GM12878 (cell line): ENCODE measurements around the gene SNX17.

Experiments
- KLF5 ChIP-seq: fragments of 450-650 bp; IDR thresholded peaks from 2 replicates; pipeline ENCODE4 v1.6.1; 2014; ENCODE audit warnings: mild to moderate bottlenecking; ENCODE audit not compliant: partially characterized antibody
- RCOR1 ChIP-seq: conservative IDR thresholded peaks from 2 replicates; pipeline ENCODE4 v1.6.1; 2012; ENCODE audit warnings: low read depth, low read length, improper control_type of control experiment
- ZNF274 ChIP-seq: IDR thresholded peaks from one replicate; pipeline ENCODE4 v1.8.0; 2011; ENCODE audit not compliant: insufficient read length, insufficient read depth

DNA sequence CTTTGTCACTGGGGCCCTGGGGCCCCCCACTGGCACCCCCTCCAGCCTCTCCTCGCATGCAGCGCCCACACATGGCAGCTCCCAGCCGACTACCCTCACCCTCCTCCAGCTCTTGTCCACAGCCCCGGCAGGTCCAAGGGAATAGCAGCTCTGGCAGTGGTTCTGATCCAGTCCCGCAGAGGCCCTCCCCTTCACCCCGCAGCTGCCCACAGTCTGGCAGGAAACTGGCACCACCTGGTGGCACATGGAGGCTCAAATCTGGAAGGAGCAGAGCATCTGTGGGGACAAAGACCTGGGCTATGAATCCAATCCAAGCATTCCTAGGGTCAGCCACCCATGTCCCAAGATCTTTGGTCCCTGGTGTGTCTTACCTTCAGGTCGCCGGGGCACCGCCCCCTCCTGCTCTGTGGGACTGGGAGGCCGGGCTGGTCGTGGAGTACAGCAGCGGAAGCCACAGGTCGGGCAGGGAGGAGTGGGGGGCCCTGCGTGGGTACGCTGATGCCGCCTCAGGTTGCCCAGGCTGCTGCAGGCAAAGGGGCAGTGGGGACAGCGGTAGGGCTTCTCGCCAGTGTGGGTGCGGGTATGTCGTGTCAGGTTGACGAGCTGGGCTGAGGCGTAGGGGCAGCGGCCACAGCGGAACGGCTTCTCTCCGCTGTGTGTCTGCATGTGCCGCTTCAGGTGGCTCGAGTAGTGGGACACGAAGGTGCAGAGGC, 7.8 kb downstream of the SNX17 start:
- TF ChIP-seq RCOR1: no peak
- TF ChIP-seq KLF5: no peak
- no peak for TF ChIP-seq ZNF274
